ENCODE results near the gene SLC35F1. TPM values are rescaled to one million over a fixed set of nuclear protein-coding genes. Genes with fewer than 3 reads are reported as not detected.

SLC35F1 gene
- total RNA-seq, 1 experiment from 2014 or later, result not detected

DNA sequence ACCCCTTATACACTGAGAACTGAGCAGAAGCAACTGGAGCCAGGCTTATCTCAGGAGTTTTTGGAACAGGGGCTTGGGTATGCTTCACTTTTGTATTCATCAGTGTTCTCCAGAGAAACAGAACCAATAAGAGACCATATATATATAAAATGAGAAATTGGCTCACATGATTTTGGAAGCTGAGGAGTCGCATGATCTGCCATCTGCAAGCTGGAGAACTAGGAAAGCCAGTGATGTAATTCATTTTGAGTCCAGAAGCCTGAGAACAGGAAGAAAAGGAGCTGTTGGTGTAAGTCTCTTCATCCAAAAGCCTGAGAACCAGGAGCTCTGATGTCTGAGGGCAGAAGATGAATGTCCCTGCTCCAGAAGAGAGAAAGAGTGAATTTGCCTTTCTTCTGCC is 272.0 kb downstream of the SLC35F1 start:
- intact Hi-C loops (cut with micrococcal nuclease), result no loop called here
- BruUV-seq (replicated peaks), result no TSS peak
- Mint-ChIP-seq H3K9me3 (ENCODE audit: unreplicated experiment) (peaks cover 6% of the 10 kb centered on the region), H3K36me3 (ENCODE audit: insufficient read depth, unreplicated experiment) (no peaks in the 10 kb centered on the region), H3K4me1 (ENCODE audit: insufficient read depth, unreplicated experiment) (no peaks in the 10 kb centered on the region), H3K27ac (ENCODE audit: low read depth, unreplicated experiment) (no peak overlapping the region), H3K4me3 (ENCODE audit: unreplicated experiment) (no peak overlapping the region), H3K27me3 (ENCODE audit: insufficient read depth, unreplicated experiment) (peaks cover 37% of the 10 kb centered on the region)
- CTCF ChIA-PET, result no interaction called here
- POLR2A ChIA-PET, result no interaction called here
- TF ChIP-seq, protein P1, sequence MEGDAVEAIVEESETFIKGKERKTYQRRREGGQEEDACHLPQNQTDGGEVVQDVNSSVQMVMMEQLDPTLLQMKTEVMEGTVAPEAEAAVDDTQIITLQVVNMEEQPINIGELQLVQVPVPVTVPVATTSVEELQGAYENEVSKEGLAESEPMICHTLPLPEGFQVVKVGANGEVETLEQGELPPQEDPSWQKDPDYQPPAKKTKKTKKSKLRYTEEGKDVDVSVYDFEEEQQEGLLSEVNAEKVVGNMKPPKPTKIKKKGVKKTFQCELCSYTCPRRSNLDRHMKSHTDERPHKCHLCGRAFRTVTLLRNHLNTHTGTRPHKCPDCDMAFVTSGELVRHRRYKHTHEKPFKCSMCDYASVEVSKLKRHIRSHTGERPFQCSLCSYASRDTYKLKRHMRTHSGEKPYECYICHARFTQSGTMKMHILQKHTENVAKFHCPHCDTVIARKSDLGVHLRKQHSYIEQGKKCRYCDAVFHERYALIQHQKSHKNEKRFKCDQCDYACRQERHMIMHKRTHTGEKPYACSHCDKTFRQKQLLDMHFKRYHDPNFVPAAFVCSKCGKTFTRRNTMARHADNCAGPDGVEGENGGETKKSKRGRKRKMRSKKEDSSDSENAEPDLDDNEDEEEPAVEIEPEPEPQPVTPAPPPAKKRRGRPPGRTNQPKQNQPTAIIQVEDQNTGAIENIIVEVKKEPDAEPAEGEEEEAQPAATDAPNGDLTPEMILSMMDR (IDR thresholded peaks at IDR 0.05; ENCODE audit: unreplicated experiment), result no peak
- no peak for DNase-seq (ENCODE audit: unreplicated experiment)

GRCh38 chr6:118186672-118187567 is 279.9 kb downstream of the SLC35F1 start:
- H3K9me3 Mint-ChIP-seq (ENCODE audit: unreplicated experiment), result no peaks in the 10 kb centered on the region
- peaks cover 9% of the 10 kb centered on the region for H3K27me3 Mint-ChIP-seq (ENCODE audit: insufficient read depth, unreplicated experiment)
- no peaks in the 10 kb centered on the region for H3K36me3 Mint-ChIP-seq (ENCODE audit: insufficient read depth, unreplicated experiment)
- intact Hi-C loops (cut with micrococcal nuclease), result no loop called here
- TF ChIP-seq, protein P1 (IDR thresholded peaks at IDR 0.05; ENCODE audit: unreplicated experiment), result no peak
- H3K4me3 Mint-ChIP-seq (ENCODE audit: unreplicated experiment), result no peak overlapping the region
- POLR2A ChIA-PET, result no interaction called here
- H3K4me1 Mint-ChIP-seq (ENCODE audit: insufficient read depth, unreplicated experiment), result peaks cover 9% of the 10 kb centered on the region
- H3K27ac Mint-ChIP-seq (ENCODE audit: low read depth, unreplicated experiment), result no peak overlapping the region
- no peak for DNase-seq (ENCODE audit: unreplicated experiment)
- CTCF ChIA-PET, result interaction anchor here (0.5 to 0.7 kb wide), 3 partner anchors 22 to 356 kb away, joined by 3 to 4 read pairs (median 3); no protein-coding TSS in a partner anchor
- no TSS peak for BruUV-seq (replicated peaks)

GRCh38 chr6:118187568-118188164 is 280.6 kb downstream of the SLC35F1 start:
- H3K36me3 Mint-ChIP-seq (ENCODE audit: insufficient read depth, unreplicated experiment), result no peaks in the 10 kb centered on the region
- DNase-seq (ENCODE audit: unreplicated experiment), result peak; percentile 66
- no peaks in the 10 kb centered on the region for H3K9me3 Mint-ChIP-seq (ENCODE audit: unreplicated experiment)
- peaks cover 2% of the 10 kb centered on the region for H3K27me3 Mint-ChIP-seq (ENCODE audit: insufficient read depth, unreplicated experiment)
- TF ChIP-seq, protein P1 (IDR thresholded peaks at IDR 0.05; ENCODE audit: unreplicated experiment), result no peak
- H3K4me1 Mint-ChIP-seq (ENCODE audit: insufficient read depth, unreplicated experiment), result peaks cover 9% of the 10 kb centered on the region
- BruUV-seq (replicated peaks), result no TSS peak
- ChIA-PET CTCF (interaction anchor here (0.7 kb wide), 1 partner anchor 250 kb away, joined by 3 read pairs; no protein-coding TSS in a partner anchor), POLR2A (no interaction called here)
- intact Hi-C loops (cut with micrococcal nuclease), result no loop called here
- H3K27ac Mint-ChIP-seq (ENCODE audit: low read depth, unreplicated experiment), result no peak overlapping the region
- no peak overlapping the region for H3K4me3 Mint-ChIP-seq (ENCODE audit: unreplicated experiment)

- no peak overlapping the region for H3K27ac Mint-ChIP-seq (ENCODE audit: low read depth, unreplicated experiment)
- intact Hi-C loops (cut with micrococcal nuclease), result no loop called here
- H3K27me3 Mint-ChIP-seq (ENCODE audit: insufficient read depth, unreplicated experiment), result no peaks in the 10 kb centered on the region
- H3K4me1 Mint-ChIP-seq (ENCODE audit: insufficient read depth, unreplicated experiment), result peaks cover 9% of the 10 kb centered on the region
- CTCF ChIA-PET, result interaction anchor here (0.7 kb wide), 1 partner anchor 251 kb away, joined by 3 read pairs; no protein-coding TSS in a partner anchor
- no peaks in the 10 kb centered on the region for H3K36me3 Mint-ChIP-seq (ENCODE audit: insufficient read depth, unreplicated experiment)
- no peak for DNase-seq (ENCODE audit: unreplicated experiment)
- BruUV-seq (replicated peaks), result no TSS peak
- no peaks in the 10 kb centered on the region for H3K9me3 Mint-ChIP-seq (ENCODE audit: unreplicated experiment)
- TF ChIP-seq, protein P1 (IDR thresholded peaks at IDR 0.05; ENCODE audit: unreplicated experiment), result no peak
- POLR2A ChIA-PET, result no interaction called here
- no peak overlapping the region for H3K4me3 Mint-ChIP-seq (ENCODE audit: unreplicated experiment)
These were observed 281.5 kb downstream of the SLC35F1 start for GRCh38 chr6:118188561-118188960.
